HCT116 (cell line): ENCODE data around the gene FUCA2. TPM values are rescaled to one million over a fixed set of nuclear protein-coding genes. Genes with fewer than 3 reads are reported as not detected.

Experiments used
- ATAC-seq: fragments of 200-7000 bp; cut with Tn5 transposase; 2 replicates; pipeline ENCODE4 v1.9.1; 2020; ENCODE audit warnings: mild to moderate bottlenecking, moderate library complexity
- Bru-seq: library from RNA; stranded (reverse); fragments of 400-500 nt; gene quantifications from one replicate; lab custom pipeline; 2021; lab: Mats Ljungman, UMichigan
- BruChase-seq, 2 experiments: library from RNA; stranded (reverse); fragments of 400-500 nt; gene quantifications; one replicate each; lab custom pipeline; 2021; lab: Mats Ljungman, UMichigan
- BruUV-seq: library from RNA; stranded (reverse); fragments of 400-500 nt; replicated peaks from 2 replicates; lab custom pipeline; 2021; lab: Mats Ljungman, UMichigan
- CTCF ChIA-PET: fragments of 300-600 bp; sonication (Branson Sonifier 250); formaldehyde crosslinking; loops from one replicate; lab custom pipeline; 2021; ENCODE audit warnings: antibody characterized with exemption; lab: Charles Lee
- POLR2A ChIA-PET: fragments of 300-600, 350-600 bp; sonication (Branson Sonifier 250); formaldehyde crosslinking; loops from one replicate; lab custom pipeline; 2021; ENCODE audit warnings: antibody characterized with exemption; lab: Charles Lee
- RAD21 ChIA-PET, 2 experiments: fragments of 300-600 bp; sonication (Branson Sonifier 250); formaldehyde crosslinking; loops; one replicate each; lab custom pipeline; 2023; ENCODE audit warnings: low total read pairs in 2 of 2; ENCODE audit not compliant: uncharacterized antibody in 2 of 2, unreplicated experiment in 2 of 2, low non-redundant PET in 1 of 2; lab: Charles Lee
- DNase-seq: peaks from one replicate; pipeline ENCODE4 v3.0.0-alpha.2; 2010; ENCODE audit warnings: low read depth, low spot score
- H2AFZ ChIP-seq: fragments of 200-600 bp; shearing (Covaris generic), sonication (generic); 2 replicates; pipeline ENCODE4 v1.6.1; 2017; ENCODE audit warnings: low read depth, mixed run types, mixed read lengths, antibody characterized with exemption, low read length; ENCODE audit not compliant: poor library complexity, severe bottlenecking
- H3K27ac ChIP-seq: 2 replicates; pipeline ENCODE4 v1.5.1; 2012; ENCODE audit warnings: low read depth, low read length
- H3K27me3 ChIP-seq: fragments of 200-600 bp; sonication (generic); 2 replicates; pipeline ENCODE4 v1.6.1; 2016; ENCODE audit warnings: mixed run types, low read length, mixed read lengths; ENCODE audit not compliant: insufficient read depth
- H3K36me3 ChIP-seq, 2 experiments: fragments of 200-500 bp in 1 of 2; fragments of 200-600 bp in 1 of 2; sonication (Bioruptor generic) in 1 of 2; sonication (generic) in 1 of 2; 2 replicates each; pipeline versions ENCODE4 v1.5.1 to v1.6.1; 2014 to 2016; ENCODE audit warnings: low read length in 2 of 2, inconsistent platforms in 1 of 2, mixed read lengths in 1 of 2, mixed run types in 1 of 2; ENCODE audit not compliant: insufficient read depth in 2 of 2, control insufficient read depth in 1 of 2
- H3K4me1 ChIP-seq, 2 experiments: fragments of 200-600 bp in 1 of 2; sonication (generic) in 1 of 2; 2 replicates each; pipeline versions ENCODE4 v1.5.1 to v1.6.1; 2012 to 2017; ENCODE audit warnings: low read length in 2 of 2, inconsistent platforms in 1 of 2, mild to moderate bottlenecking in 1 of 2, mixed read lengths in 1 of 2, mixed run types in 1 of 2, moderate library complexity in 1 of 2; ENCODE audit not compliant: insufficient read depth in 2 of 2, control insufficient read depth in 1 of 2
- H3K4me2 ChIP-seq: fragments of 200-600 bp; sonication (generic); 2 replicates; pipeline ENCODE4 v1.6.1; 2017; ENCODE audit warnings: mixed run types, low read length, mixed read lengths
- H3K4me3 ChIP-seq, 2 experiments: fragments of 200-600 bp in 1 of 2; sonication (generic) in 1 of 2; replicated peaks in 1 of 2; 2 replicates each; pipeline ENCODE4 v1.5.1; 2011 to 2016; ENCODE audit warnings: low read length in 2 of 2, control low read depth in 1 of 2, low read depth in 1 of 2, mild to moderate bottlenecking in 1 of 2, mixed read lengths in 1 of 2, mixed run types in 1 of 2
- H3K79me2 ChIP-seq: fragments of 200-600 bp; sonication (generic); 2 replicates; pipeline ENCODE4 v1.6.1; 2017; ENCODE audit warnings: mild to moderate bottlenecking, mixed run types, low read length, moderate library complexity, mixed read lengths; ENCODE audit not compliant: insufficient read depth
- H3K9ac ChIP-seq: fragments of 200-600 bp; sonication (generic); 2 replicates; pipeline ENCODE4 v1.6.1; 2016; ENCODE audit warnings: low read length, mixed read lengths
- H3K9me2 ChIP-seq: fragments of 200-600 bp; sonication (generic), shearing (Covaris generic); 2 replicates; pipeline ENCODE4 v1.6.1; 2017; ENCODE audit warnings: mixed run types, mild to moderate bottlenecking, moderate library complexity; ENCODE audit not compliant: insufficient read depth
- H3K9me3 ChIP-seq, 2 experiments: fragments of 200-500 bp in 1 of 2; fragments of 200-600 bp in 1 of 2; sonication (Bioruptor generic) in 1 of 2; sonication (generic) in 1 of 2; 2 replicates each; pipeline ENCODE4 v1.6.1; 2014 to 2017; ENCODE audit warnings: low read length in 2 of 2, mixed read lengths in 2 of 2, inconsistent platforms in 1 of 2, low read depth in 1 of 2, mild to moderate bottlenecking in 1 of 2, mixed run types in 1 of 2, moderate library complexity in 1 of 2; ENCODE audit not compliant: control insufficient read depth in 1 of 2, insufficient read depth in 1 of 2
- H4K20me1 ChIP-seq: fragments of 200-600 bp; sonication (generic), shearing (Covaris generic); 2 replicates; pipeline ENCODE4 v1.6.1; 2017; ENCODE audit warnings: mixed run types, mild to moderate bottlenecking, moderate library complexity; ENCODE audit not compliant: insufficient read depth
- CBX3 ChIP-seq: IDR thresholded peaks from 2 replicates; pipeline ENCODE4 v1.6.1; 2012; ENCODE audit warnings: low read depth
- CEBPB ChIP-seq: IDR thresholded peaks from 2 replicates; pipeline ENCODE4 v1.6.1; 2012; ENCODE audit warnings: low read depth
- CTCF ChIP-seq, 3 experiments: fragments of 200-600 bp in 1 of 3; sonication (generic) in 1 of 3; IDR thresholded peaks in 2 of 3; conservative IDR thresholded peaks in 1 of 3; 2 replicates each; pipeline ENCODE4 v1.5.1; 2012 to 2017; ENCODE audit warnings: low read depth in 2 of 3, low read length in 2 of 3, antibody characterized with exemption in 1 of 3, borderline replicate concordance in 1 of 3, control low read depth in 1 of 3, mild to moderate bottlenecking in 1 of 3, mixed read lengths in 1 of 3, mixed run types in 1 of 3, moderate library complexity in 1 of 3; ENCODE audit not compliant: insufficient read depth in 1 of 3
- EGR1 ChIP-seq: IDR thresholded peaks from 2 replicates; pipeline ENCODE4 v1.6.1; 2012; ENCODE audit warnings: low read depth
- ELF1 ChIP-seq: IDR thresholded peaks from 2 replicates; pipeline ENCODE4 v1.6.1; 2012; ENCODE audit warnings: low read depth, borderline replicate concordance
- EZH2 ChIP-seq: fragments of 200-600 bp; sonication (generic); IDR thresholded peaks from 2 replicates; pipeline ENCODE4 v1.6.1; 2017; ENCODE audit warnings: antibody characterized with exemption, mixed run types
- EZH2phosphoT487 ChIP-seq: fragments of 200-600 bp; IDR thresholded peaks from 2 replicates; pipeline ENCODE4 v1.6.1; 2018; ENCODE audit warnings: antibody characterized with exemption, borderline replicate concordance
- FOSL1 ChIP-seq: IDR thresholded peaks from 2 replicates; pipeline ENCODE4 v1.6.1; 2012; ENCODE audit warnings: low read depth
- MAX ChIP-seq: IDR thresholded peaks from 2 replicates; pipeline ENCODE4 v1.6.1; 2012
- POLR2A ChIP-seq: IDR thresholded peaks from 2 replicates; pipeline ENCODE4 v1.7.0; 2011; ENCODE audit warnings: borderline replicate concordance; ENCODE audit not compliant: insufficient read depth, insufficient read length; ENCODE audit errors: extremely low read depth
- POLR2AphosphoS5 ChIP-seq: IDR thresholded peaks from 2 replicates; pipeline ENCODE4 v1.6.1; 2011; ENCODE audit warnings: mild to moderate bottlenecking, low read depth, low read length, moderate library complexity
- RAD21 ChIP-seq: IDR thresholded peaks from 2 replicates; pipeline ENCODE4 v1.6.1; 2012; ENCODE audit warnings: low read depth, mild to moderate bottlenecking
- SIN3A ChIP-seq: IDR thresholded peaks from 2 replicates; pipeline ENCODE4 v1.6.1; 2012; ENCODE audit warnings: low read depth
- SP1 ChIP-seq: IDR thresholded peaks from 2 replicates; pipeline ENCODE4 v1.6.1; 2012; ENCODE audit warnings: low read depth
- SRF ChIP-seq: IDR thresholded peaks from 2 replicates; pipeline ENCODE4 v1.6.1; 2012; ENCODE audit warnings: low read depth
- TCF7L2 ChIP-seq: IDR thresholded peaks from 2 replicates; pipeline ENCODE4 v1.7.0; 2011; ENCODE audit warnings: borderline replicate concordance, inconsistent platforms; ENCODE audit not compliant: insufficient read depth, insufficient read length; ENCODE audit errors: extremely low read depth
- YY1 ChIP-seq: IDR thresholded peaks from 2 replicates; pipeline ENCODE4 v1.6.1; 2011; ENCODE audit warnings: low read length, low read depth, moderate library complexity, mild to moderate bottlenecking; ENCODE audit not compliant: insufficient replicate concordance; ENCODE audit errors: extremely low read depth
- ZBTB33 ChIP-seq: IDR thresholded peaks from 2 replicates; pipeline ENCODE4 v1.6.1; 2011; ENCODE audit warnings: mild to moderate bottlenecking, low read length, moderate library complexity; ENCODE audit not compliant: insufficient replicate concordance; ENCODE audit errors: extremely low read depth
- ZFX ChIP-seq: fragments of 450-650 bp; IDR thresholded peaks from 2 replicates; pipeline ENCODE4 v1.6.1; 2017
- ZNF274 ChIP-seq: fragments of 200-500 bp; sonication (Bioruptor generic); IDR thresholded peaks from 2 replicates; pipeline ENCODE4 v1.6.1; 2014; ENCODE audit warnings: mild to moderate bottlenecking, low read depth, low read length, inconsistent platforms
- intact Hi-C: fragments of 100-400 bp; cut with micrococcal nuclease; formaldehyde crosslinking; loops from 2 replicates; pipeline ENCODE4 v1.10.0; 2022
- long read RNA-seq: library from polyadenylated mRNA; unstranded; transcript quantifications from one replicate; pipeline ENCODE4 v2.0.0, GENCODE V29; 2021; ENCODE audit not compliant: unreplicated experiment
- polyA plus RNA-seq: library from polyadenylated mRNA; unstranded; fragments of >200 nt; gene quantifications from 2 replicates; pipeline ENCODE4 v1.2.1, GENCODE V29; 2012; ENCODE audit warnings: missing spikeins
- total RNA-seq: library from RNA; stranded (reverse); gene quantifications from one replicate; pipeline ENCODE4 v1.2.1, GENCODE V29; 2021; ENCODE audit not compliant: unreplicated experiment

The FUCA2 gene
- total RNA-seq (75.4 TPM), Bru-seq, nascent RNA (percentile 92 among the genes with signal in this experiment), BruChase-seq, experiment 1, labeled RNA remaining after a 6-hour chase (percentile 93 among the genes with signal in this experiment), BruChase-seq, experiment 2, labeled RNA remaining after a 2-hour chase (percentile 88 among the genes with signal in this experiment)
- polyA plus RNA-seq: 32.0 and 40.2 TPM in 2 replicates
- long read RNA-seq, transcript FUCA2-201 (7 exons, 2,356 nt): major isoform, 183 of 206 reads
- long read RNA-seq, partial matches to known transcripts: 11 of 206 reads
- long read RNA-seq, other reads (novel, unspliced or antisense): 12 of 206 reads

GRCh38 chr6:143510991-143511891 lies at the start of gene FUCA2:
TSS of gene FUCA2 (minus strand) at chr6:143511720. CDS start at chr6:143511634, 86 bp downstream.
- H3K4me3 ChIP-seq: peak within 1 kb of the TSS; percentile 50 to 77
- peak within 1 kb of the TSS; percentile 91 for H3K4me2 ChIP-seq
- peaks cover 2 to 21% of the 10 kb centered on the region in 2 experiments; a peak in 3 of 4 replicates for H3K4me1 ChIP-seq
- DNase-seq: peak; percentile 57
- H4K20me1 ChIP-seq: no peaks in the 10 kb centered on the region
- no peaks in the 10 kb centered on the region for H3K27me3 ChIP-seq
- H2AFZ ChIP-seq: peak within 1 kb of the TSS; percentile 87
- CTCF ChIA-PET: interaction anchor here (1.1 kb wide), 1 partner anchor 502 kb away, joined by 3 read pairs; no protein-coding TSS in a partner anchor
- POLR2A ChIA-PET: no interaction called here
- RAD21 ChIA-PET: no interaction called here
- peak; percentile 84 for ATAC-seq
- H3K79me2 ChIP-seq: peaks cover 42% of the 10 kb centered on the region
- intact Hi-C loops: loop anchor here (2.0 kb wide), 1 partner anchor 60 kb away; the partner anchor contains the start of genes ADAT2 and PEX3
- BruUV-seq: TSS peak; percentile 60
- H3K27ac ChIP-seq: peak within 1 kb of the TSS; percentile 85
- H3K9me3 ChIP-seq: no peaks in the 10 kb centered on the region
- peaks cover 5 to 6% of the 10 kb centered on the region in 2 experiments; a peak in 3 of 4 replicates for H3K36me3 ChIP-seq
- peak within 1 kb of the TSS; percentile 87 for H3K9ac ChIP-seq
- H3K9me2 ChIP-seq: no peaks in the 10 kb centered on the region
- TF ChIP-seq CTCF (IDR thresholded peaks at IDR 0.05 in 2 of 3, conservative IDR thresholded peaks at IDR 0.05 in 1 of 3; ENCODE audit: borderline replicate concordance in 1 of 3, insufficient read depth in 1 of 3, low read depth in 2 of 3, low read length in 2 of 3): no peak
- TF ChIP-seq SIN3A: peak; percentile 76; the same call in 1 of the 2 replicates
- TF ChIP-seq TCF7L2: no peak
- peak; percentile 81 for TF ChIP-seq ELF1
- TF ChIP-seq MAX: peak; percentile 97
- peak; percentile 84 for TF ChIP-seq POLR2AphosphoS5
- TF ChIP-seq POLR2A: peak; percentile 85
- TF ChIP-seq RAD21: no peak
- peak; percentile 52 for TF ChIP-seq YY1
- no peak for TF ChIP-seq ZNF274
- TF ChIP-seq EGR1: no peak
- TF ChIP-seq SP1: no peak
- TF ChIP-seq ZBTB33: no peak
- TF ChIP-seq SRF: no peak
- no peak for TF ChIP-seq CEBPB
- peak; percentile 59; the same call in 1 of the 2 replicates for TF ChIP-seq CBX3
- no peak for TF ChIP-seq EZH2
- TF ChIP-seq ZFX: peak; percentile 97
- TF ChIP-seq EZH2phosphoT487: no peak
- TF ChIP-seq FOSL1: no peak
